Skin epidermis (tissue), 12 donors: ENCODE data around the gene BTLA.
"Not testable (repeated sequence)": the region's sequence is repeated elsewhere in the genome, so short reads cannot be mapped to it uniquely, and the experiment has no call there.

ENCODE experiments used
- H3K27ac ChIP-seq, 21 experiments: fragments of 200-600 bp; sonication (generic) in 11 of 21; one replicate each; pipeline ENCODE4 v1.5.0; 2020; ENCODE audit warnings: mild to moderate bottlenecking in 3 of 21, inconsistent platforms in 2 of 21, moderate library complexity in 2 of 21
- H3K4me3 ChIP-seq, 7 experiments: fragments of 200-600 bp; sonication (generic) in 2 of 7; one replicate each; pipeline ENCODE4 v1.5.0; 2020; ENCODE audit warnings: inconsistent platforms in 2 of 7, mild to moderate bottlenecking in 2 of 7, moderate library complexity in 1 of 7

BTLA gene

GRCh38 chr3:112498914-112499711, at the start of gene BTLA:
Gene BTLA, minus strand, starts transcription at chr3:112499472. Its CDS starts 114 bp downstream, at chr3:112499358.
- Histone ChIP-seq H3K4me3 (peak within 1 kb of the TSS in 6 of 7 experiments; percentile 8 to 29 (median 16)), H3K27ac (peak within 1 kb of the TSS in 8 of 21 experiments; percentile 18 to 84 (median 66))

GRCh38 chr3:112546216-112546759, 47.0 kb upstream of the BTLA start:
- H3K4me3 ChIP-seq = no peak overlapping the region
- H3K27ac ChIP-seq = peak overlapping the region in 1 of 21 experiments; percentile 21

GRCh38 chr3:112539825-112540650, 40.8 kb upstream of the BTLA start:
- H3K4me3 ChIP-seq = no peak overlapping the region
- no peak overlapping the region for H3K27ac ChIP-seq

- Histone ChIP-seq H3K27ac (no peak overlapping the region), H3K4me3 (no peak overlapping the region)
Measured at GRCh38 chr3:112531358-112531781, 32.1 kb upstream of the BTLA start.

GRCh38 chr3:112530573-112530972, 31.3 kb upstream of the BTLA start:
- Histone ChIP-seq H3K4me3 (no peak overlapping the region), H3K27ac (no peak overlapping the region)

GRCh38 chr3:112524127-112524526, 24.9 kb upstream of the BTLA start:
- H3K27ac ChIP-seq, H3K4me3 ChIP-seq: not testable (repeated sequence)

- Histone ChIP-seq H3K4me3 (no peak overlapping the region), H3K27ac (no peak overlapping the region)
Measured at GRCh38 chr3:112519424-112520001, 20.2 kb upstream of the BTLA start.

GRCh38 chr3:112518970-112519369, 19.7 kb upstream of the BTLA start:
- H3K27ac ChIP-seq = peak overlapping the region in 1 of 21 experiments; percentile 33
- H3K4me3 ChIP-seq = not testable (repeated sequence)

- no peak overlapping the region for H3K4me3 ChIP-seq
- no peak overlapping the region for H3K27ac ChIP-seq
Measured at GRCh38 chr3:112514527-112515128, 15.4 kb upstream of the BTLA start.

- H3K4me3 ChIP-seq = no peak overlapping the region
- no peak overlapping the region for H3K27ac ChIP-seq
Measured at GRCh38 chr3:112512320-112512719, 13.0 kb upstream of the BTLA start.

GRCh38 chr3:112508860-112509259, 9.6 kb upstream of the BTLA start:
- H3K27ac ChIP-seq = no peak overlapping the region
- no peak overlapping the region for H3K4me3 ChIP-seq

GRCh38 chr3:112508261-112508660, 9.0 kb upstream of the BTLA start:
- Histone ChIP-seq H3K4me3 (no peak overlapping the region), H3K27ac (no peak overlapping the region)

GRCh38 chr3:112505907-112506306, 6.6 kb upstream of the BTLA start:
- no peak overlapping the region for H3K4me3 ChIP-seq

GRCh38 chr3:112504123-112504522, 4.9 kb upstream of the BTLA start:
- Histone ChIP-seq H3K27ac (peak overlapping the region in 1 of 21 experiments; percentile 58), H3K4me3 (no peak overlapping the region)

More at GRCh38 chr3:112505907-112506306, 6.6 kb upstream of the BTLA start:
- no peak overlapping the region for H3K27ac ChIP-seq

GRCh38 chr3:112503304-112503972, 4.2 kb upstream of the BTLA start:
- Histone ChIP-seq H3K4me3 (no peak overlapping the region), H3K27ac (no peak overlapping the region)

GRCh38 chr3:112500621-112501020, 1.3 kb upstream of the BTLA start:
- H3K27ac ChIP-seq = peak overlapping the region in 1 of 21 experiments; percentile 73

GRCh38 chr3:112497897-112498548, 1.2 kb downstream of the BTLA start:
- Histone ChIP-seq H3K4me3 (peak overlapping the region in 5 of 7 experiments; percentile 8 to 29 (median 20)), H3K27ac (peak overlapping the region in 6 of 21 experiments; percentile 43 to 84 (median 70))

More at GRCh38 chr3:112500621-112501020, 1.3 kb upstream of the BTLA start:
- no peak overlapping the region for H3K4me3 ChIP-seq

- H3K27ac ChIP-seq = peak overlapping the region in 4 of 21 experiments; percentile 10 to 84 (median 46)
- peak overlapping the region in 1 of 7 experiments; percentile 29 for H3K4me3 ChIP-seq
Measured at GRCh38 chr3:112496366-112497067, 2.8 kb downstream of the BTLA start.
